GM12874 (cell line): ENCODE measurements around the gene NUDT14.

Source experiments
- TF ChIP-seq, protein P1 (sequence below): IDR thresholded peaks from 2 replicates; pipeline ENCODE4 v1.5.1; 2011; ENCODE audit warnings: low read depth, mild to moderate bottlenecking, control low read depth, low read length, moderate library complexity; ENCODE audit not compliant: insufficient read depth

The NUDT14 gene

DNA sequence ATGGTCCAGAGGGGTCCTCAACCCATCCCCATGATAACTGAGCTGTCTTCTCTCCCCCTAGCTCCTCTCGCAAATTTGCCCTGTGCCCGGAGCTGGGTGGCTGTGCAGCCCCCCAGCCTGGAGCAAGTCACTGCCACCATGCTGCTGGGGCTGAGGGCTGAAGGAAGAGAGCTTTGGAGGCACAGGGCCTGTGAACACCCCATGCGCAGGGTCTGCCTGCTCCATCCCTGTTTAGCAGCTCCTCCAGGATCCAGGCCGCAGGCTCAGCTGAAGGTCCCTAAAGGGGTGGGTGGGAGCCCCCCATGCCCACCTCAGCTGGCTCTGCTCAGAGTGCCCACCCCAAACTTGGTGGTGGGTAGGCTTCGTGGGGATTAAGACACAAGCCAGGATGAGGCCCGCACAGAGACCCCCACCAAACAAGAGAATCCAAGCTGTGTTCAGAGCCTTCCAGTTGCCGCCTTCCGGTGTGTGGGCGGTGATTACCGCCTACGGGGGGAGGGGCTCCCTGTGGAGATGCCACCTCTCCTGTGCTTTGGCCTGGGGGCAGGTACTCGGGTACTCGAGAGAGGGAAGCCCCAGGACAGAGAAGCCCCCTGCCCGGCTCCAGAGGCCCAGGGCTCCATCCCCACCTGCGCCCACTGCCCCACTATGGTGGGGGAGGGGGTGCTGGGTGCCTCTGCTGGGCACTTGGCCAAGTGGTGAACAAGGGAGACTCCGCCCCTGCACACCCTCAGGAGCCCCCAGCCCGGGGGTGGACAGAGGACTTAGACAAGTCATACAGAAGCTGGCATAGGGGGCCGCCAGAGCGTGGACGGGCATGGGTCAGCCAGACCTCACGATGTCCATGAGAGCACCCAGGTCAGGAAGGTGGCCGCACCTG, 11.1 kb downstream of the NUDT14 start:
- TF ChIP-seq, protein P1, sequence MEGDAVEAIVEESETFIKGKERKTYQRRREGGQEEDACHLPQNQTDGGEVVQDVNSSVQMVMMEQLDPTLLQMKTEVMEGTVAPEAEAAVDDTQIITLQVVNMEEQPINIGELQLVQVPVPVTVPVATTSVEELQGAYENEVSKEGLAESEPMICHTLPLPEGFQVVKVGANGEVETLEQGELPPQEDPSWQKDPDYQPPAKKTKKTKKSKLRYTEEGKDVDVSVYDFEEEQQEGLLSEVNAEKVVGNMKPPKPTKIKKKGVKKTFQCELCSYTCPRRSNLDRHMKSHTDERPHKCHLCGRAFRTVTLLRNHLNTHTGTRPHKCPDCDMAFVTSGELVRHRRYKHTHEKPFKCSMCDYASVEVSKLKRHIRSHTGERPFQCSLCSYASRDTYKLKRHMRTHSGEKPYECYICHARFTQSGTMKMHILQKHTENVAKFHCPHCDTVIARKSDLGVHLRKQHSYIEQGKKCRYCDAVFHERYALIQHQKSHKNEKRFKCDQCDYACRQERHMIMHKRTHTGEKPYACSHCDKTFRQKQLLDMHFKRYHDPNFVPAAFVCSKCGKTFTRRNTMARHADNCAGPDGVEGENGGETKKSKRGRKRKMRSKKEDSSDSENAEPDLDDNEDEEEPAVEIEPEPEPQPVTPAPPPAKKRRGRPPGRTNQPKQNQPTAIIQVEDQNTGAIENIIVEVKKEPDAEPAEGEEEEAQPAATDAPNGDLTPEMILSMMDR = no peak

DNA sequence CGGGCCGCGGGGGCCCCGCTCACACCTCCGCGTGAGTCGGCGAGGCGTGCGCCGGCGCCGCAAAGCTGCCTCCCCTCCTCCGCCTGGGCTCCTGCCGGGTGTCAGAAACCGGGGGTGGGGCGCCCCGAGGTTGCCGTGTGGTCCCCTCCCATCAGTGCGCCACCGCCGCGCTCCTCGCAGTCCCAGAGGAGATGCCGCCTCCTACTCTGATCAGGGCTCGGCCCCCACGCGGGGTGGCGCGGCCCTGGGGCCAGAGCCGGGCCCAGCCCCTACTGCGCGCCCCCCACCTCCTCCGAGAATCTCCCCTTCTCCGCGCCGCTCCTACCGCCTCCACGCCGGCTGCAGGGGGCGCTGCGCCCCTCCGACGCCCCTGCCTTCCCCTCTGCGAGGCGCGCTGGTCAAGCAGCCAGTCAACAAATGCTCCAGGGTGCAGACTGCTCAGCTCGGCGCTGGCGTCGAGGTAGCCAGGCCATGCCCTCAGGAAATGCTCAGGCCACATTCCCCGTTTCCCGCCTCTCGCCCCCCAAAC, 12.1 kb downstream of the NUDT14 start:
- TF ChIP-seq, protein P1 = peak; percentile 56

DNA sequence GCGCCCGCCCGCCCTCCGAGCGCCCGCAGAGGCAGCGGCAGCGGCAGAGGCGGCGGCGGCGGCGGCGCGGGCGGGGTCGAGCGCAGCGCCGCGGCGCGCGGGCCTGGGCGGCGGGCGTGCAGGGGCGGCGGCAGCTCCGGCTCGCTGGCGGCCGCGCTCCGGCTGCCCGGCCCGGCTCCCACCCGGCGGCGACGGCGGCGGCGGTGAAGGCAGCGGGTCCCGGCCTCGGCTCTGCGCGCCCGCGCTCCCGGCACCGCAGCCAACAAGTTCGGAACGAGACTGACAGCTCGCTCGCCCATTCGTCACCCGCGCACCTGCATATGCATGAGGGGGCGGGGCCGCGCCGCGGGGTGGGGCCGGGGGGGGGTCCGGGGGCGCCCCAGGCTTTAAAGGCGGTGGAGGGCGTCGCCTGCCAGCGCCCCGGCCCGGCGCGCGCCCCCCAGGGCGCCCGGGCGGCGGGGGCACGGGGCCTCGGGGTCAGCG, 12.6 kb downstream of the NUDT14 start, which contains the start of gene JAG2:
Gene JAG2 (minus strand): TSS at position 281 of the 483 bp plus-strand sequence. CDS start 356 bp downstream, outside the sequence.
- TF ChIP-seq, protein P1 = no peak

DNA sequence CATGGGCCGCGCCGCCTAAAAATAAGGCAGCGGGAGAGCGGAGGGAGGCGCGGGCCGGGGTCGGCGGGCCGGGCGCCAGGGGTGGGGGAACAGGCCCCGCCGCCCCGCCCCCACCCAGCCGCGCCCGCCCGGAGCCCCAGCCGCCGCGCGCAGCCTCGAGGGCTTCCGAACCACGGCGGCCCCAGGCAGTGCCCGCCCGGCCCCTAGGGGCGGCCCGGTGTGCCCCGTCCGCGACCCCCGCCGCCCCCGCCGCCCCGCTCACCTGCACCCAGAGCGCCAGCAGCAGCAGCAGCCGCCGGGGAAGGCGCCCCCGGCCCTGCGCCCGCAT, 13.1 kb downstream of the NUDT14 start:
- TF ChIP-seq, protein P1 = no peak

DNA sequence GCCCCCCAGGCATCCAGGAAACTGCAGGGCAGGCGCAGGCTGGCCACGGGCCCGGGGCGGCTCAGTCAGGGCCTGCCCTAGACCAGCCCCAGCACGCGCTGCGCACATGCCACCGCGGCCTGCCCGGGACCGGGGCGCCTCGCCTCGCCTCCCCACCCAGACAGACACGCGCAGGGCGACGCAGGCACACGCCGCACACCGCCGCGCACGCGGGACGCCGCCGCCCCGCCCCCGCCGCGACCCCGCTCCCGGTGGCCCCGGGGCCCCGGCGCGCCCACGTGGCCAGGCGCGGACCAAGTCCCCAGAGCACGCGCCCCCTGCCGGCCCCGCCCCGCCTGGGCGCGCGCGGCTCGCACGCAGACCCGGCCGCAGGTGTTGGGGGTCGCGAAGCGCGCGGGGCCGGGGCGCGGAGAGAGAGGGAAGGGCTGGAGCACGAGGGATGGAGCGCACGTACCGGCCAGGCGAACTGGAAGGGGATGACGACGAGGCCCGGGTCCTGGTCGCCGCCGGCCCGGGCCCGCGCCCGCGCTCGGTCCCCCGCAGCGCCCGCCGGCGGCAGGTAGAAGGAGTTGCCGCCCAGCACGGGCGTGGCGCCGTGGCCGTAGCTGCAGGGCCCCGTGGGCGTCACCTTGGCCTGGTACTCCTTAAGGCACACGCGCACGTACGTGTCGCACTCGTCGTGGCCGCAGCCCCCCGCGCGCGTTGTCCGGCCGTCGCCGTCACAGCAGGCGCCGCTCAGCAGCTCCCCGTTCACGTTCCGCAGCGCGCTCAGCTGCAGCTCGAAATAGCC, 13.6 kb downstream of the NUDT14 start:
- TF ChIP-seq, protein P1 = no peak; the same call in 1 of the 2 replicates

DNA sequence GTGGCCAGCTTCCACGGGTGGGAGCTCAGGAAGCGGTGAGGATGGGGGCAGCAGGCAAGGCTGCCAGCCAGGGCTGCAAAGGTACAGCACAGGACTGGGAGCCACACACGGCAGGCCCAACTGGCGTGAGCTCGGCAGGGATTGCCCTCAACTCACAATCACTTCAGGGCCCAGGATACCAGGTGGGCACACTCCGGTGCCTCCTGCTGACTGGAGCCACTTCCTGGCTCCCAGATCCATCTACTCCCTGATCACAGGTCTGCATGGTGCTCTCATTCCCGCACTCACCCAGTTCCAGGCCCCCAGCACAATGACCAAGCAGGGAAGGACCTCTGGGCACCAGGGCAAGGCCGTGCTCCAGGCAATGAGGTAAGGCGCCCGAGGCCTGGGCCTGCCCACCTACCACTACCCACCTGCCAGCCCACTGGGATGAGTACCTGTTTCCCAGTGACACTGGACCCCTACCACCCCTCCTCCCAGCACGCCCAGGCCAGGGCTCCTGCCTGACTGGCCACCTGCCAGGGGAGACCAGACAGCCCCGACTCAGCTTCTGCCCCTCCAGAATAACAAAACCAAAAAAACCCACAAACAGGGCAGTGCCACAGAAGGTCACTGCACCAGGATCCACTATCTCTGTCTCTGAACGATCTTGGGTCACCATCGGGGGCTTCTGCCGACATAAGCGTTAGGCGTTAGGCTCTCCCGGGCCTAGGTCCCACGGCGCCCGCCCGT, 14.4 kb downstream of the NUDT14 start:
- TF ChIP-seq, protein P1 = no peak
